GM12801 (cell line): ENCODE results near the gene TP53BP1.

Source experiments
- CTCF ChIP-seq: IDR thresholded peaks from one replicate; pipeline ENCODE4 v1.5.1; 2011; ENCODE audit warnings: control low read depth; ENCODE audit not compliant: insufficient read length; ENCODE audit errors: extremely low read depth

The TP53BP1 gene

DNA sequence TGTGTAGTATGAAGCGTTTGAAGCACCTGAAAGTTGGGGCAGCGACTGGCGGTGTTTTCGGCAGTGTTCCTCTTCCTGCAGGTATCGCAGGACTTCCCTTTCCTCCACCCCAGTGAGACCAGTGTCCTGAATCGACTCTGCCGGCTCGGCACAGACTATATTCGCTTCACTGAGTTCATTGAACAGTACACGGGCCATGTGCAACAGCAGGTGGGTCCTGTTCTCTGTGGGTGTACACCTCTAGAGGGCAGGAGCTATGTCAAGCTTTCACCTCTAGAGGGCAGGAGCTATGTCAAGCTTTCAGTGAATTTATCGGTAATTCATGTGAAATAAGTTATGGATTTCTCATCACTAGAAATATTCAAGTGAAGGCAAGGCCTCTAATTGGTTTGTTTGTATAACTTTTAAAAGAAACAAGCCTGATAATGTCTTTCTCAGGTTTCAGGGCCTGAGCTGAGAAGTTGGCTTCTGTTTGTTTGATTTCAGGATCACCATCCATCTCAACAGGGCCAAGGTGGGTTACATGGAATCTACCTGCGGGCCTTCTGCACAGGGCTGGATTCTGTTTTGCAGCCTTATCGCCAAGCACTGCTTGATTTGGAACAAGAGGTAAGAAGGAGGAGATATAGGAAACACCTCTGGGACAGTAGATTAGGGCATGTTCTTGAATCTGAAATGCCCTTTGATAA is 116.8 kb downstream of the TP53BP1 start:
- TF ChIP-seq CTCF = peak; percentile 11

- no peak for TF ChIP-seq CTCF
Observed at GRCh38 chr15:43370975-43371974, 121.7 kb downstream of the TP53BP1 start, which contains the start of the genes TUBGCP4 and ZSCAN29. TUBGCP4 (plus strand) TSS chr15:43371101; CDS start chr15:43371355, 254 bp downstream. ZSCAN29 (minus strand) TSS chr15:43371043; CDS start chr15:43369913, 1,130 bp downstream.

DNA sequence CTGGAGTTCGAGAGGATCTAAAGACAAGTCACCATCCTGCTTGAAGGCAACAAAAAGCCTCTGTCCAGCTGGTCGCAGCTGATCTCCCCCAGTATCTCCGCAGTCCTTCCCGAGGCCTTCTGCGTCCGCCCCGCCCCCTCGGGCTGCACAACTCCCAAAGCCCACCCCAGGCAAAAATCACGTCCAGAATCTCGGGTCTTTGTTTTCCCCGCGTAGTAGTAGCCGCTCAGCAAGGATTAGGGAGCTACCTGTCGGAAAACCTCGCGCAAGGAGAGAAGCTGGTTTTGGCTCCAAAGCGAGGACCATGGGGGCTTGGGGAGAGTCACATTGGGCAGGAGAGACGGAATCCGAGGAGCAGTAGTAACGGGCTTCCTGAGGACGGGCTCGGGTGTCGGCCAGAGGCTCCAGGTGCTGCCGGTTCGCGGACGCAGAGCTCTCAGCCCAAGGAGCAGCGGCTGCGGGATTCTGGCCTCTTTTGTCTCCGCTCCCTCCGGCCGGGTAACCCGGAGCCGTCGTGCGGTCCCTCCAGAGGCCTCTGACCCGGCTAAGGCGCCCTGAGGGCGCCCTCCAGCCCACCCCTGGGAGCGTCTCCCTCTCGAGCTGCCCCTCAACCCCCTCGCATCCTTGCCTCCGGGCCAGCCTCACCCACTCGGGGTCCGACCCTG is 122.5 kb downstream of the TP53BP1 start:
- no peak for TF ChIP-seq CTCF

DNA sequence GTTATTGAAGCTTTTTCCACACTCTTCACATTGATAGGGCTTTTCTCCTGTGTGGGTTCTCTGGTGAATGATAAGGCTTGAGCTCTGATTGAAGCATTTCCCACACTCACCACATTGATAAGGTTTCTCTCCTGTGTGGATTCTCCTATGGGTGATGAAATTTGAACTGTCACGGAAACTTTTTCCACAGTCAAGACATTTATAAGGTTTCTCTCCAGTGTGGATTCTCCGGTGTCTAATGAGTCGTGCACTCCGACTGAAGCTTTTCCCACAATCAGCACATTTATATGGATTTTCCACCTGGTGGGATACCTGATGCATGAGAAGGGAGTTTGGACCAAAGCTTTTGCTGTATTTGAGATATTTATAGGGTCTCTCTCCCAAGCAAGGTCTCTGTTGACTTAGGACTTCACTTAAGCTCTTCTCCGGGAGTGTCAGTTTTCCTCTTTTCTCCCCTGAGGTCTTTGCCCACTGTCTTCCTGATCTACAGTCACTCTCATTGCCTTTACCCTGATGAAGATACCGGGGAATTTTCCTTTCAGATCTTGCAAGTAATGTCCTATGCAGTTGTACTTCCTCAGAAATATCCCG is 131.5 kb downstream of the TP53BP1 start:
- TF ChIP-seq CTCF = no peak

- TF ChIP-seq CTCF = no peak
Observed at GRCh38 chr15:43360821-43361220, 132.1 kb downstream of the TP53BP1 start.
